Stimulated activated CD4-positive, alpha-beta T cell treated with anti-CD3 and anti-CD28 coated beads, Interleukin-4, amount 100 ng/mL, for 4 hours (primary cell): ENCODE data around the gene KMT2C.
A peak's percentile ranks its signal among the peaks of the same experiment; 100 is the strongest.
"Not testable (repeated sequence)": the region's sequence is repeated elsewhere in the genome, so short reads cannot be mapped to it uniquely, and the experiment has no call there.

Source experiments
- DNase-seq, 2 experiments: peaks; one replicate each; pipeline ENCODE4 v3.0.0-alpha.2; 2020

Gene KMT2C

GRCh38 chr7:152435384-152436110 is at the start of gene KMT2C:
Gene KMT2C, minus strand, starts transcription at chr7:152436003. Its CDS starts 217 bp downstream, at chr7:152435786.
- DNase-seq: peak; percentile 21 to 50

- DNase-seq: no peak
Measured at GRCh38 chr7:152481082-152481481, 45.3 kb upstream of the KMT2C start.

GRCh38 chr7:152480664-152481063 is 44.9 kb upstream of the KMT2C start:
- DNase-seq: no peak

- no peak for DNase-seq
Measured at GRCh38 chr7:152479595-152479994, 43.8 kb upstream of the KMT2C start.

- no peak for DNase-seq
Measured at GRCh38 chr7:152478140-152478539, 42.3 kb upstream of the KMT2C start.

- no peak for DNase-seq
Measured at GRCh38 chr7:152477079-152477478, 41.3 kb upstream of the KMT2C start.

- DNase-seq: no peak
Measured at GRCh38 chr7:152476551-152476950, 40.7 kb upstream of the KMT2C start.

- not testable (repeated sequence) for DNase-seq
Measured at GRCh38 chr7:152471023-152471620, 35.3 kb upstream of the KMT2C start.

- DNase-seq: not testable (repeated sequence)
Measured at GRCh38 chr7:152470251-152471022, 34.6 kb upstream of the KMT2C start.

- not testable (repeated sequence) for DNase-seq
Measured at GRCh38 chr7:152469576-152469975, 33.8 kb upstream of the KMT2C start.

GRCh38 chr7:152467225-152467624 is 31.4 kb upstream of the KMT2C start:
- no peak for DNase-seq

- no peak for DNase-seq
Measured at GRCh38 chr7:152465119-152465387, 29.2 kb upstream of the KMT2C start.

GRCh38 chr7:152464312-152465118 is 28.7 kb upstream of the KMT2C start:
- DNase-seq: peak; percentile 55 to 74

GRCh38 chr7:152463709-152464311 is 28.0 kb upstream of the KMT2C start:
- DNase-seq: peak; percentile 100

GRCh38 chr7:152462995-152463708 is 27.3 kb upstream of the KMT2C start:
- DNase-seq: no peak

GRCh38 chr7:152459724-152460251 is 24.0 kb upstream of the KMT2C start:
- no peak for DNase-seq

GRCh38 chr7:152451356-152451755 is 15.6 kb upstream of the KMT2C start:
- no peak for DNase-seq

- not testable (repeated sequence) for DNase-seq
Measured at GRCh38 chr7:152445386-152446008, 9.7 kb upstream of the KMT2C start.

GRCh38 chr7:152443586-152443985 is 7.8 kb upstream of the KMT2C start:
- no peak for DNase-seq

- no peak for DNase-seq
Measured at GRCh38 chr7:152442330-152442835, 6.6 kb upstream of the KMT2C start.

GRCh38 chr7:152441810-152442209 is 6.0 kb upstream of the KMT2C start:
- DNase-seq: not testable (repeated sequence)
